GM18870 (cell line): ENCODE results near the gene PDE4C.

Experiments used
- ATAC-seq: cut with Tn5 transposase; IDR thresholded peaks from one replicate; pipeline ENCODE4 v1.9.1; 2021; ENCODE audit warnings: moderate library complexity; ENCODE audit not compliant: unreplicated experiment

The PDE4C gene

DNA sequence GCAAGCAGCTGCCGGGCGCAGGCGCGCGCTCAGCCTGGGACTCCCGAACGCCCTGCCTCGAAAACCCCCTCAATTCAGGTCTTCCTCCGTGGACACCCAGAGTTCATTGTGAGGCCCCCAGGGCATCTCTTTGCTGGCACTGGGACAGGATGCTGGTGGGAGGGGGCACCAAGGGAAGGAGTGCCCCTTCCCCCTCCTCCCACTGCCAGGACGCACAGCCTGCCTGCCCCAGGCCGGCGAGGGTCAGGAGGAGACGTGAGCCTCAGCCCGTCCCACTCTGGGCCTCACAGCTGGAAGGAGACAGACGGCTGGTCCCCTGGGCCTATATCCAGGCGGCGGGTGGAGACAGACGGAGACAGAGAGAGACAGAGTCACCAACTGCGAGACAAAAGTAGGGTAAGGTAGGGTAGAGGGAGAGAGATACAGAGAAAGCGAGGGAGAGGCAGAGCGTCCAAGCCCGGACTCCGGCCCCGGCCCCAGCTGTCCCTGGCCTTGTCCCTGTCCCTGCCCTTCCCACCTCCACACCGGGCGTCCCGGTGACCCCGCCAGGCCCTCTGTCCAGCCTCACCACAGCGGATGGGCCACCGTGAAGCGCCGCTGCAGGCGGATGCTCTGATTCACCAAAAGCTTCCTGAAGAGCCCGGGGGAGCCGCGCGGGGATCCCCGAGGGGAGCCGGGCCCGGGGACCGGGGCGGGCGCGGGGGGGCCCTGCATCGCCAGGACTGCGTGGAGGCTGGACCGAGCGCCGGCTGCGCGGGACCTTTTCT lies at the start of gene PDE4C:
Gene PDE4C, minus strand, starts transcription at position 737 of the 767 bp plus-strand sequence. Its CDS starts 23 bp downstream, at position 714.
- no peak for ATAC-seq

DNA sequence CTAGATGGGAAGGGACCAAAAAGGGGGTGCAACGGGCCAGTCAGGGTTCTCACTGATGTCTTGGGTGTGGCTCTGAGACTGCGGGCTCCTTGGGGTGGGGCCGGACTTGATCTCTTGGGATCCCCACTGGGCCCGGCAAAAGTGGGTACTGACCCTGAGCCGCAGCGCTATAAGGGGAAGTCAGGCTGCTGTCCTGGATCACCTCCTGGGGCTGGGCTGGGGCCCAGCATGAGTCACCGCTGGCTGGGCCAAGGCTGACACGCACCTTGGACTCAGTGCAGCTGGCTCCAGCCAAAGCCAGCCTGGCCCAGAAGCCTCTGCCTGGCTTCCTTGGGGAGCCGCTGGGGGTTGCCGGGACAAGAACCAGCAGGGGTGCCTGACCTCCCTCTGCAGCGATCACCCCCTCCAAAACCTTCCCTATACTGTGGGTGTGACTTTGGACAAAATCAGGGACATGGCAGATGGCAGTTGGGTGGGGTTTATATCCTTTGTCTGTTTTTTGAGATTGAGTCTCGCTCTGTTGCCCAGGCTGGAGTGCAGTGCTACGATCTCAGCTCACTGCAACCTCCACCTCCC lies 48.6 kb upstream of the PDE4C start:
- no peak for ATAC-seq

DNA sequence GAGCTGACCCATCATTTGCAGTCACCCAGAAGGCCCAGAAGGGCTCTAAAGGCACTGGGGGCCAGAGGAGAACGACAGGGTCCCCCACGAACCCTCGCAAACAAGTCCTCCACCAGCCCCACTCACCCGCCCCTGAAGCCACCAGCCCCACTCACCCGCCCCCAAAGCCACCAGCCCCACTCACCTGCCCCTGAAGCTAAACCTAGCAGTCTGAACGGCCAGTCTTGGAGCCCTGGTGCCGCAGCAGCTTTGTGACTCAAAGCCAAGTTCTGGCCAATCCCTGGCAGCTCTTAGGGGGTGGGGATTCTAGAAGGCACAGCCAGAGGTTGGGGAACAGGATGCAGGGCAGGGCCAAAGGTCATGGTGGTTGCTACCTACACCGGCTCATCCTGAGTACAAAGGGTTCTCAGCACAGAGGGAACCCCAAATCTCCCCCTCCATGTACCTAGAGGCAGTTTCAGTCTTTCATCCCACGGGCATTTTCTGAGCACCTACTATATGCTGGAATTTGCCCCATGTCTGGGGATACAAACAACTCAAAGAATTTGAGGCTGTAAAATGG lies 48.1 kb upstream of the PDE4C start, which contains the start of gene IQCN:
Gene IQCN, minus strand, starts transcription at position 234 of the 562 bp plus-strand sequence. CDS start 4,974 bp downstream, outside the sequence.
- no peak for ATAC-seq

DNA sequence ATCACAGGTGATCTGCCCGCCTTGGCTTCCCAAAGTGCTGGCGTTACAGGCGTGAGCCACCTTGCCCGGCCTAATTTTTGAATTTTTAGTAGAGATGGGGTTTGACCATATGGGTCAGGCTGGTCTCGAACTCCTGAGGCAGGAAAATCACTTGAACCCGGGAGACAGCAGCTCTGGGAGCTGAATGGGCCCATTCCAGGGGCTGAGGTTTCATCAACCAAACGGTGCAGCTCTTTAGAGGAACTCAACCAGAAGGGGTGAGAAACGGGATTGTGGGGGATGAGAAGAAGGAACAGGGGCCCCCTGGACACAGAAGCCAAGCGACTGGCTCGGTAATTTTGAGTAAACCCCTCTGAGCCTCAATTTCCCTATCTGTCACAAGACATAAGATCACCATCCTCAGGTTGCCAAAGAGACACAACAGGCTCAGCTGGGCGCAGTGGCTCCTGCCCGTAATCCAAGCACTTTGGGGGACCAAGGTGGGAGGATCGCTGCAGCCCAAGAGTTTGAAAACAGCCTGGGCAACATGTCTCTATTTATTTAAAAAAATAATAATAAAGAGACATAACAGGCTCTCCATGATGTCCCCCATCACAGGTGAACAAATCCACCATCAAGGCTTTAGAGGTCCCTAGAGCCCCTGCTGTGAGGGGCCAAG lies 47.5 kb upstream of the PDE4C start:
- no peak for ATAC-seq

DNA sequence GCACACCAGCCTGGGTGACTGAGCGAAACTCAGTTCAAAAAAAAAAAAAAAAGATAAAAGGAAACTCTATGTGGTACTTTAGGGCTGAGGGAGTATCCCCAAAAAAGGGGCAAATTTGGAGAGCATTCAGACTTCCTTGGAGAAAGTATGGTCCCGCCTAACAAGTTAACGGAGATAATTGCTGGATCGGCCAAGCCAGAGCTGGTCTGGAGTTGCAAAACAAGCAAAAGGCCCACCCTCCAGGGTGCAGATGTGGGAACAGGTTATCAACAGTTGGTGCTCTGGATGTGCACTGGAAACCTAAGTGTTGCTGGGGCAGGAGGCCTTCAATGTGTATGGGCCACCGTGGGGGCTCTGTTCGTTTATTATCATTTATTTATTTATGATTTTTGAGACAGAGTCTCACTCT lies 45.2 kb upstream of the PDE4C start:
- ATAC-seq, result no peak

DNA sequence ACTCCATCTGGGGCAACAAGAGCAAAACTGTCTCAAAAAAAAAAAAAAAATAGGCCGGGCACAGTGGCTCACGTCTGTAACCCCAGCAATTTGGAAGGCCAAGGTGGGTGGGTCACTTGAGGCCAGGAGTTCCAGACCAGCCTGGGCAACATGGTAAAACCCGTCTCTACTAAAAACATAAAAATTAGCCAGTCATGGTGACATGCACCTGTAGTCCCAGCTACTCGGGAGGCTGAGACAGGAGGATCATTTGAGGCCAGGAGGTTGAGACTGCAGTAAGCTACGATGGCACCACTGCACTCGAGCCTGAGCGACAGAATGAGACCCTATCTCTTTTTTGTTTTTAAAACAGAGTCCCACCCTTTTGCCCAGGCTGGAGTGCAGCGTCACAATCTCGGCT lies 44.1 kb upstream of the PDE4C start:
- ATAC-seq, result no peak

DNA sequence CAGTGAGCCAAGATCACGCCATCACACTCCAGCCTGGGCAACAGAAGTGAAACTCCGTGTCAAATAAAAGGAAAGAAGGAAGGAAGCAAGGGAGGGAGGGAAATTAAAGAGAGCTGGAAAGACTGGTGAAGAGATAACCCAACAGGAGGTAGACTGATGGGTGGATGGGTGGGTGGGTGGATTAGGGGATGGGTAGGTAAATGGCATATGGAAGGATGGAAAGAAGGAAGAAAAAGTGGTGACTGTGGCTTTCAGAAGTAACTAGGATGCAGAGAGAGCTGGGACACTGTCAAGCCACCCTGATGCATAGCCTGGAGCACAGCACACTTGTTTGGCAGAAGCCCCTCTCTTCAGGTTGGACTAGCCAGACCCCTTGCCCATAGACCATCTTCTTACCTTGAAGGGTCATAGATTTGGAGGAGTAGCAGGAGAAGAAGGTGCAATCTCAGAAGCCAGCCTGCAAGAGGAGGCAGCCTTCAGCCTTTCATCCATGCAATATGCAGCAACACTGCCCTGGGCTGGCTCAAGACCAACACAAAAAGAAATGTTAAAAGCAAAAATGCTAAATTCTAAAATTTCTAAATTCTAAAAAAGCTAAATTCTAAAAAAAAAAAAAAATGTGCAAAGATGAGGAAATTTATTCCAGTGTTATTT lies 43.0 kb upstream of the PDE4C start:
- ATAC-seq, result no peak

DNA sequence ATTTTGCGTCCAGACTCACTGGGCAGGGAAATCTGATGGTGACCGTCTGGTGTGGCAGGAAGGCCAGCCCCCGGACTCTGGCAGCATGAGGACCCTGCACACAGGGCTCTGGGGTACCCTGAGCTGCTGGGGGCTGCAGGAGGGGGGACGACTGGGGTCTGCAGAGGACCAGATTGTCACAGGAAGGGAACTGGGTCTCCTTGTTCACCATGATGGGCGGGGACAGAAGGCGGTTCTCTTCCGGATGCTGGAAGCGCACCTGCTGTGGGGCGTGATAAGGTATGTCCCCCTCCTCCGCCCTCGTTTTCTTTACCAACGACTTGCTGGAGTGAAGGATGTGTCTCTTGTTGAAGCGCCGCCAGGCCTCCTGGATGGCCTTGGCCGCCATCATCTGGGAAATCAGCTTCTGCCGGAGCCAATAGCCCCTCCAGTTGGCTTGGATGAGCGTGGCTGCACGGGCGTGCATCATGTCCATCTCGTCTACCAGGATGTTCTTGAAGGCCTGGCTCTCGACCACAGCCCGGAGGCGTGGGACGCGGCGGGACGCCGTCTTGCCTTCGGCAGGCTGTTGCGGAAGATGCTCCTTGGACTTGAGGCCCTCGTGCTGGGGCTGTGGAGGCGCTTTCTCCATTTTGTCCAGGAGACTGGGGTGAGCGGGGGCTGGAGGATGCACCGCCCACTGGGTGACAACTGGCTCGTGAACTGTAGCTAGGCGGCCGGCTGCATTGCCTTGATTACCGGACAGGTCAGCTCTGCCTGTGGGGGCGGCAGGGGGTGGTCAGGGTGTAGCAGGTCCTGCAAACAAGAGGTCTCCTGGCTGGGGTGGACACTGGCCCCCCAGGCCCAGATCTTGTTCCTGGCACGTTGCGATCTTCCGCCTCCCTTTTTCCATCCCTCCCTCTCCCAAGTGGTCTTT lies 40.8 kb upstream of the PDE4C start:
- ATAC-seq, result no peak

DNA sequence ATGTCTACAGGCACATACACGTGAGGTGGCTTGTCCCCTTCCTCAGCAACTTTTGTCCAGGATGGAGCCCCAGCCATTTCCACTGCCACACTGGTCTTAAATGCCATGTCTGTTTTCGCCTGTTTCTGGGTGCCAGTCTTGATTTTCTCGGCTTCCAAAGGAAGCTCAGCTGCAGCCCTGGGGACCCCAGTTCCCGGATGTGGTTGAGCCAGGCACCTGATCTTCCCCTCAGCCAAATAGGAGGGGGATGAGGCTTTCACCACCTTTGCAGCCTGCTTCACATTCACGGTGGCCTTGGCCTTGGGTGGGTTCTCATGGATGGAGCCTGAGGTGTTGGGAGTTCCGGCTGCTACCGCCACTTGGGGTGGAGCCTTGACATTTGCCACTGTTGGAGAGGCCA lies 39.3 kb upstream of the PDE4C start:
- no peak for ATAC-seq

DNA sequence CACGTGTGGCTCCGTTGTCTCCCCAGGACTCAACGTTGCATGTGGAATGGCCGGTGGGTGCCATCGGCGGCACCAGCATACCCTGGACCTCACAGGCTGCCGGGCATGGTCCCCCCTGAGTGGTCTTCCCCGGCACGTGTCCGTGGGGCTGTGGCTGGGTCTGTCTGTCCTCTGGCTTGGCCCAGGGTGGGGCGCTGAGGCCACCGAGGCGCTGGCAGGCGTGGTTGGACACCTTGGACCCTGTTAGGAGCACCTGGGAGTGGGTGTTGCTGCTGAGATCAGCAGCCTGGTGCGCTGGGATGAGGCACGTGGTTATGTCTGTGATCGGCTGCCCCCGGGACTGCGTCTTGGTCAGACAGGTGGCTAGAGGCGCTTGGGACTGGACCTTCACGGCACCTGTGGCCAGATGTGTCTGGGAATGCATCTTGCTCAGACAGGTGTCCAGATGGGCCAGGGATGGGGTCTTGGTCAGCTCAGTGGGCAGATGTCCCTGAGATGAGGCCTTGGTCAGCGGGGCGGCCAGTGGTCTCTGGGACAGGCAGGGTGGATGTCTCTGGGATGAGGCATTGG lies 38.8 kb upstream of the PDE4C start:
- no peak for ATAC-seq

DNA sequence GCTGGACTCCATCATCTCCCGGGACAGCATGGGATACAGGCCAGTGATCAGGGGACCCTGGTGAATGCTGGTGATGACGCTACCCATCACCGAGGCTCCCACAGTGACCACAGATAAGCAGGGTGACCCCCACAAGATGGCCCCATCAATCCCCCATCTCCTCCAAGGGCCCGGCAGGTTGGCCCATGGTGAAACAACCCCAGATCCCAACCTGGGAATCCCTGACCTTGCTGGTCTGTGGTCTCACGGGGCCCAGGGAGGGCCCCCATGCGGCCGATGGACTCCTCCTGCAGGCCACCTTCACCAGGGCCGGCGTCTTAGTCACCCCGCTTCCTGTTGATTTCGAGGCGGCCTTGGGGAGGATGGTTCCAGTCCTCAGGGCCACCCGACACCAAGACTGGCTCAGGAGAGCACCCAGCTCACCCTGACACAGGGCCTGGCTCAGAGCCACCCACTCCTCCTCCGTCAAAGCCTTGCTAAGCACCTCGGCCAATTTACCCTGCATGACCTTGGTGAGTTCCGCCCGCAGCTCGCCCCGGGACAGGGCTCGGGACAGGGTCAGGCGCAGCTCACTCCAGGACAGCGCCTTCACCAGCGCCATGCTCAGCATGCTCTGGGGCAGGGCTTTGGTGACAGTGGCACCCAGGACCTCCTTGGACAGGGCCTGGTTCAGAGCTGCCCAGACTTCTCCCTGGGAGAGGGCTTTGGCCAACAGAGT lies 38.1 kb upstream of the PDE4C start:
- no peak for ATAC-seq

DNA sequence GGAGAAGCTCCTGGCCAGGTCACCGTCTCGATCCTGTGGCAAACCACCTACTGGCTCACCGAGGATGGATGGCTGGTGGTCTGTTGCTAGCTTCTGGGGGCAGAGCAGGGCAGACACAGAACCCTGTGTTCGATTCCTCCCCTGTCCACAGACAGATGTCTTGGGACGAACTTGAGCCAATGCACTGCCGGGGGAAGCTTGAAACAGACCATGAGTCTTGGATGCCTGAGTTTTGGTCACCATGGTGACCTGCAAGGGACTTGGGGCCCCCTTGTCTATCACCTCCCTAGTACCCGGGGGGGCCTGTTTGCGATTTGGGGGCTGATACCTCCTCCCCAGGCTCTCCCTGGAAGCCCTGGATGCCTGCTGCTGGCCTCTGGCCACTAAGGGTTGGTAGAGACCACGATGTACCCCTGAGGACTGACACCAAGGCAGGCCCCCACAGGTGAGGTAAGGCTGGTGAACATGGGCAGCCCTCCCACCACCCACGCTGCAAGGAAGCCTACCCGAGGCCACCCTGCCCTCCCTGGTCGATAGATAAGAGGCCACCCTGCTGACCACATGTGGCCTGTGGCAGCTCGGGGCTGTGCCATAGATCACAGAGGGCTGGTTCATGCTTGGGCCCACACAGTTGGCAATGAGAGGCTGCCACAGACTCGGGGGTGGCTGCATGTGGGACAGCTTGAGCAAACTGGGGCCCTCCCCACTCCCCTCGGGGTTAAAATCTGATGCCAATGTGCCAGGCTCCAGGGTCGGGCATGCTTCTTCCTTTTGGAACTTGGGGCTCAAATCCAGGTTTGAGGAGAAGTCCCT lies 37.3 kb upstream of the PDE4C start:
- no peak for ATAC-seq

DNA sequence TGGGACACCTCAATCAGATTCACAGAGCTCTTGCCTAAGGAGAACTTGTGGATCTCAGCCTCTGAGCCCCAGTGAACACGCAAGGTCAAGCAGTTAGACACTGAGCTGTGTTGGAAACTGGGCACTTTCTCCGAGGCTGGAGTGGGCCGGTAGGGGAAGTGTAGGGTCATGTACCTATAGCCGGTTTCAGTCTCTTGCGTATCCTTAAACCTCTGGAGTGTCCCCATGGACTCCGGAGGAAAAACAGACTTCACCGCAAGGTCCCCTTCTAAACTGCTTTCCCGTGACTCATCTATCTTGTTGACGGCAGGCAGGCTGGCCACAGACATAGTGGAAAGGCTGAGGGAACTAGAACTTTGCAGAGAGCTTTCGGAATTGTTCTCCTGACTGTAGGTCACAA lies 36.7 kb upstream of the PDE4C start:
- ATAC-seq, result no peak

DNA sequence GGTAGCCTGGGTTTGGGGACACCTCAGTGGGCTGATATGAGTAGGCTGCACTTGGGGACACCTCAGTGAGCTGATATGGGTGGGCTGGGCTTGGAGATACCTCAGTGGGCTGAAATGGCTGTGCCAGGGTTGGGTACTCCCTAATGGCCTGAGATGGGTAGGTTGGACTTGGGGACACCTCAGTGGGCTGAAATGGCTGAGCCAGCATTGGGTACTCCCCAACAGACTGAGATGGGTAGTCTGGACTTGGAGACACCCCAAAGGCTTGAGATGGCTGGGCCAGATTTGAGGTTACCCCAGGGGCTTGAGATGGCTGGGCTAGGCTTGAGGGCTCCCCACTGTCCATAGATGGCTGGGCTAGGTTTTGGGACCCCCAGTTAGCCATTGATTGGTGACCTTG lies 35.9 kb upstream of the PDE4C start:
- ATAC-seq, result no peak

DNA sequence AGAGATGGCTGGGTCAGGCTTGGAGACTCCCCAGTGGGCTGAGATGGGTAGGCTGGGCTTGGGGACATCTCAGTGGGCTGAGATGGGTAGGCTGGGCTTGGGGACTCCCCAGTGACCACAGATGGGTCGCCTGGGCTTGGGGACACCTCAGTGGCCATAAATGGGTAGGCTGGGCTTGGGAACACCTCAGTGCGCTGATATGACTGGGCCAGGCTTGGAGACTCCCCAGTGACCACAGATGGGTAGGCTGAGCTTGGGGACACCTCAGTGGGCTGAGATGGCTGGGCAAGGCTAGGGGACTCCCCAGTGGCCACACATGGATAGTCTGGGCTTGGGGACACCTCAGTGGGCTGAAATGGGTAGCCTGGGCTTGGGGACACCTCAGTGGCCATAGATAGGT lies 35.2 kb upstream of the PDE4C start:
- no peak for ATAC-seq

DNA sequence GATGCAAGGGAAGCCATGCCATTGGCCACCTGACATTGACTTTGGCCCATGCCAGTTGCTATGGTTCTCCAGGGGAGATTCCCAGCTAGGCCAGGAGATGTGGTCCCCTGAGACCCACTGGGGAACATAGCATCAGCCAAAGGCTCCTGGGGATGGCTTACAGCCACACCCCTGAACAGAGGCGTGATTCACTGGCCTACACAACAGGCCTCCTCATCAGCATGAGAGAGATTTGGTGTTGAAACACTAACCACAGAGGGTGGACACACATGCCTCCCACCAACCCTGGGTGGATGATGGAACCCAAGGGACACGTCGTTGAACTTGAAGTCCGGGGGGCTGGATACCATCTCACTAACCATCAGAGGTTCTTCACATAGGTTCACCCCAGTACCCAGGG lies 33.7 kb upstream of the PDE4C start:
- ATAC-seq, result no peak

DNA sequence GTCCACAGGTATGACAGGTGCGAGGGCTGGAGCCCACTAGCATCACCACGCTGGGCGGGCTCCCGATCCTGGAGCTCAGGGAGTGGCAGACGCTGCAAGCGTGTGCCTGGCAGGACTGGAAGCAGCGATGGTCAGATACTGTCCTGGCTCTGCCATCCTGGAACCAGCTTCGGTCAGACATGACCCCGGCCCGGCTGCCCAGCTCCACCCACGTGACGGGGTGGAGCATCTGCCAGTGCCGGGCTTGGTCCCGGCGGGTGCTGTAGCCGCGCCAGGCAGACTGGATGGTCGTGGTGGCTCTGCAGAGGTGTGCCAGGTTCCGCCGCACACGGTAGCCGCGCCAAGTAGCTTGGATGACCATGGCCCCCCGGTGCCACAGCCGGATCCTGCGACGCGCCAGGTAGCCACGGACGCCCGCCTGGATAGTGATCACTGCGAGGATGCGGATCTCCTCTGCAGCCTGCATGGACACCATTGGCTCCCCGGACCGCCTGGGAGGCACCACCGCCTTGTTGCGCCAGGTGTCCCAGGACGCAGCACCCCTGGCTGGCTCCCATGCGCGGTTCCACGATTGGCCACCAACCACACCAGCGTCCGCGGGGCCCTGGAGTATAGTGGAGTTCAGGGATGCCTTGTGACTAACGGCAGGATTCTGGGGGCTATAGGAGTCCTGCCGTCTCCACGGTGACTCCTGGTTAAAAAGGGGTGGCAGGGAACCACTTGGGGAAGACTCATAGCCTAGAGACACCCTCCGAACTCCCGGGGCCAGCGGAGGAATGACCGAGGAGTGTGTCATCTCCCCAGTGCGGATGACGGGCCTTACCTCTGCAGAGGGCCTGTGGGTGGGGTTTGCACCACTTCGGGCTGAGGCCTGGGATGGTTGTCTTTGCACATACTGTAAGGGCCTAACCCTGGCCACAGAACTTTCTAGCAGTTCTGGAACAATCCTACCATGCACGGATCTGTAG lies 31.5 kb upstream of the PDE4C start:
- ATAC-seq, result no peak
